8988T (cell line): ENCODE results near the gene SLC39A11.
"Not testable (repeated sequence)": the region's sequence is repeated elsewhere in the genome, so short reads cannot be mapped to it uniquely, and the experiment has no call there.

ENCODE experiments used
- DNase-seq: peaks from one replicate; pipeline ENCODE4 v3.0.0; 2011

Gene SLC39A11

GRCh38 chr17:72726936-72727335, 365.6 kb downstream of the SLC39A11 start:
- DNase-seq: no peak

- DNase-seq: peak; percentile 23
These were observed 366.9 kb downstream of the SLC39A11 start for GRCh38 chr17:72725433-72726068.

- no peak for DNase-seq
These were observed 368.2 kb downstream of the SLC39A11 start for GRCh38 chr17:72724267-72724666.

- no peak for DNase-seq
These were observed 368.8 kb downstream of the SLC39A11 start for GRCh38 chr17:72723711-72724110.

DNA sequence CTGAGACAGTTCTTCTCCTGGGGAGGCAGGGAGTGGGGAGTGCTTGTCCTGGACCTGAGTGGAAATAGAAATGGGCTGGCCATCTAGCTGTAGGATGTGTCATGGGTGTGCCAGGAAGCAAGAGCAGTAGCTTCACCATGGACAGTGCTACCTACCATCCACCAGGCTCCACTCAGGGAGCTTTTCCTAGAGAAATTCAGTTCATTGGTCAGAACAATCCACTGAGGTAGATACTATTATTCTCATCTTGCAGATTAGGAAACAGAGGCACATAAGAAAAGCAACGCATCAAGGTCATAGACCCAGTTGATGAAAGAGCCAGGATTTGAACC, 372.0 kb downstream of the SLC39A11 start:
- DNase-seq: no peak

- DNase-seq: no peak
These were observed 372.7 kb downstream of the SLC39A11 start for GRCh38 chr17:72719578-72720493.

DNA sequence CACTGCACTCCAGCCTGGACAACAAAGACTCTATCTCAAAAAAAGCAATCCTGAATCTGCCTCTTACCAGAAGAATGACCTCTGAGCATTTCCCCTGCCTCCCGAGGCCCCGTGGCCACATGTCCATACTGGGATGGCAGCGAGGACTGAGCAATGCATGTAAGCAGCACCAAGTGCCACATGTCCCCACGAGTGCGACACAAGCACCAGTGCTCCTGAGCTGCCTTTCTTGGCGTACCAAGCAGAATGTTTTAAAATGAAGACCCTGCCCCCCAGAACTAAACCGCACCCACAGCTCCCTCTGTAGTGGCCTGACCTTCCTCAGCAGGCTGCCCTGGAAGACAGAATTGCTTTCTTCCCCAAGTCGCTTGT, 373.3 kb downstream of the SLC39A11 start:
- no peak for DNase-seq

DNA sequence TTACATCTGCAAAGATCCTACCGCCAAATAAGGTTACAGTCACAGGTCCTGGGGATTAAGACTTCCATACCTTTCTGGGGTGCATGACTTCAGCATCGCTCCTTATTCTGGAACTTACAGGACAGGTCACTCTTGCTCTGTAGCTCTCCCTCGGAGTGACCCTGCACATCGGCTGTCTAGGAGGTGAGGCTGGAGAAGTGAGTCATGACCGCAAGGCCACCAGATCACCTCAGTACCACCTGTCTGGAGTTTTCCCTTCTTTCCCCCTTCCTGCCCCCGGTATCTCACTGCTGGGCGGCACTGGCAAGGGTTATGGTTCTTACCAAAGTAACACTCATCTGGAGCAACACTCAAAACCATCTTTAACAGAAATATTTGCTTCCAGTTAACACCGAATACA, 374.8 kb downstream of the SLC39A11 start:
- DNase-seq: no peak

DNA sequence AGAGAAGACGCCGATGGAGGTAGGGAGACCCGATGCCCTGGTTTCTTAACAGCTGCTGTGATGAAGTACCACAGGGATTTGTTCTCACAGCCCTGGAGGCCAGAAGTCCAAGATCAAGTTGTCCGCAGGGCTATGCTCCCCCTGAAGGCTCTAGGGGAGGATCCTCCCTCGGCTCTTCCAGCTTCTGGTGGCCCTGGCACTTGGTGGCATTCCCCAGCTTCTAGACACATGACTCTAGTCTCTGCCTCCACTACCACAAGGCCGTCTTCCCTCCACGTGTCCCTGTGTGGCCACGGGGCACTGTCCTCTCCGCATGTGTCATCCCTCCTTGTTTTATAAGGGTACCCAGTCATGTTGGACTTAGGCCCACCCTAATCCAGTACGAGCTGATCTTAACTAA, 375.2 kb downstream of the SLC39A11 start:
- DNase-seq: no peak

- peak; percentile 28 for DNase-seq
These were observed 376.4 kb downstream of the SLC39A11 start for GRCh38 chr17:72715906-72716572.

DNA sequence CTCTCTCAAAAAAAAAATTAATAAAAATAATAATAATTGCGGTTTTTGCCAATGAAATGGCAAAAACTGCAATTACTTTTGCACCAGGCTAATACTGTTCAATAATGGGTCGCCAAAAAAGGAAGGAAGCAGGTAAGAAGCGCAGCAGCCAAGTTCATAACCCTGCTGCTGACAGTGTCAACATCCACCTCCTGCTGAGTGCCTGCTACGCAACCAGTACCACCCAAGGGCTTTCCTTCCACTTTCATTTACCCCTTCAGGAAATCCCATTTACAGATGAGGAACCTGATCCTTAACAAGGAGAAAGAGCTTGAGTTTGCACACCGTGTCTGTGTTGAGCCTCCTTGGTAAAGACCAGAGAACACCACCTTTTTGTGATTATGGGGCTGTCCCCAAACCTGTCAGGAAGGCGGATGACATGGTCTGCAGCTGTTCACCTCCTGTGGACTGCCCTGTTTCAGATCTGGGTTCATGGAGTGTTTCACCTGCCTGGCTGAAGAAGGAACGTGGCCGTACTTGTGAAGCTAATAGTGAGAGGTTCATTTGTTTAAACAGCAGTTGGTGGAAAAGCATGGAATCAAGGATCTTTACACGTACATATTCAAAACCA, 378.0 kb downstream of the SLC39A11 start:
- no peak for DNase-seq

GRCh38 chr17:72713701-72714100, 378.8 kb downstream of the SLC39A11 start:
- no peak for DNase-seq

DNA sequence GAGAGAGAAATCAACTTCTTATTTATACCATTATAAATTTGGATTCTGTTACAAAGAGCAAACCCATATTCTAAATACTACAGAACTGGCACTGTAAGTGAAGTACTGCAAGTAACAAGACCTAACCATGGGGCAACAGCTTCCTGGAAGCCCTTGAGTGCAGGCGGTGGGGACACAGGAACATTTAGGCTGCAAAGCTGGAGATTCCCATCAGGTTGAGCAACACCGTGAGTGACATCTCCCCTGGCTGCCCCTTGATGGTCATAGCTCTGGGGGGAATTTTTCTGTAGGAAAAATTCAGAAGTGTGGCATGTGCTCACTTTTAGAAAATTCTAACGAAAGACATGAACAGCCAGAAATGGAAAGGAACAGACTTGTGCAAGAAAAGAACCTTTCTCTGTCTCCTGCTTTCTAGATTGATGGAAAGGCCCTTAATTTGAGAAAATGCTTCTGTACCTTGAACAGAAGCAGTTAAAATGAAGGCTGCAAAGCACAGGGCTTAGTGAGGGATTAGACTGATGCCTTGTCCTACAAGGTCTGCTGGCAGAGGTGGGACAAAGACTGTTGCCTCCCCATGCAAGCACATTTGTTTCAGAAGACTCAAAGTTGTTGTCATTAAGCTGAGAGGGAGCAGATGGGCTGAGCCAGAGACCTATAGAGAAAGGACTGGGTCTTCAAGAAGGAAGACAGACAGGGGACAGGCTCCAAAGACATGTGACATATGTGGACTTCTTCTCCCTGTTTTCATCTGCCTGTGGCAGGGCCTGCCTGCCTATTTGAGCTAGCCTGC, 380.8 kb downstream of the SLC39A11 start:
- DNase-seq: no peak

DNA sequence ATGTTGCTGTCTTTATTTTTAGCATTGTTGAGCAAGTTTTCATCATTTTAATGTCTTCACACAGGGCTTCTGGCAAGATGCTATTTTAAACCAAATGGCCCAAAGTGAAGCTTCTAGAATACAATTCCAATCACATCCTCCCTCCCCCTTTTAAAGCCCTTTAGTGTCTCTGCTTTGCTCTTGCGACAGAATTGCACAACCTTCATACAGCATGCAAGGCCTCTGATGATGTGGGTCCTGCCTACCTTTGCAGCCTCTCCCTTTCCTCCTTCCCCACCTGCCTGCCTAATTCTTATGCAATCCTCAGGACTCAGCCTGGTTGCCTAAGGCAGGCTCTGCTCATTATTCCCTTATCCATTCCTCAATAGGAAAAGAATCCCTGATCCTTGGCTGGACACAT, 381.7 kb downstream of the SLC39A11 start:
- no peak for DNase-seq

DNA sequence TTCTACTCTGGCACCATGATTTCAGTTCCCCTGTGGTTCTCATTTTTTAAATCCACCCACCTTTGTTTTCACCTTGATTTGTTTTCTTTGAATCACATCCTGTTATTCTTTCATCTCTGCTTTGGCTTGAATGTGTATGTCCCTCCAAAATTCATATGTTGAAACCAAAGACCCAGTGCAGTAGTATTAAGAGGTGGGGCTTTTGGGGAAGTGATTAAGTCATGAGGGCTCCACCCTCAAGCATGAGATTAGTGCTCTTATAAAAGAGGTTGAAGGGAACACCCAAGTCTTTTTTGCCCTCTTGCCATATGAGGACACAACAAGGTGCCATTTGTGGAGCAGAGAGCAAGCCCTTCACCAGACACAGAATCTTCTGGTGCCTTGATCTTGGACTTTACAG, 382.3 kb downstream of the SLC39A11 start:
- no peak for DNase-seq

- not testable (repeated sequence) for DNase-seq
These were observed 383.8 kb downstream of the SLC39A11 start for GRCh38 chr17:72708682-72709081.

- DNase-seq: no peak
These were observed 384.6 kb downstream of the SLC39A11 start for GRCh38 chr17:72707881-72708280.

GRCh38 chr17:72706396-72706981, 386.0 kb downstream of the SLC39A11 start:
- no peak for DNase-seq

DNA sequence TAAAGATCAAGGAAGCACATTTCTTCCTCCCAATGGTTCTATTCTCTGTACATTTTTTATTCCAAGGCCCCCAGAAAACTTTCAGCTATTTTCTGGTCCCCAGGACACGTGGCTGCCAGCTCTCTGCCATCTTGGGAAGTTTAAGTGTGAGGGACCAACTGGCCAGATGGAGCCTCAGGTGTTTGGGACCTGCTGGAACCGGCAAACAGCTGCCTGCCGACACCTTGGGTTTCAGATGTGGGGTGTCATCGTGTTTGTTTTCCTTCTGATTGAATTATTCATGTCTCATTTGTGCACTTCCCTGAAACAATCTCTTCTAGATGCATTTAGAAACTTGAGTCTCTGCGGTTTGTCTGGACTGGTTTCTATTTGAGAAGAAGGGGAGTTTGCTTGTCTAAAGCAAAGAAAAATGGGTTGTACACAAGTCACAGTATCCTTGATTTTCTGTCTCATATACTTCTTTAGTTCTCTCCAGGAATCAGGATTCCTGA, 386.5 kb downstream of the SLC39A11 start:
- no peak for DNase-seq

- no peak for DNase-seq
These were observed 389.5 kb downstream of the SLC39A11 start for GRCh38 chr17:72702998-72703397.

GRCh38 chr17:72702136-72702735, 390.3 kb downstream of the SLC39A11 start:
- no peak for DNase-seq

DNA sequence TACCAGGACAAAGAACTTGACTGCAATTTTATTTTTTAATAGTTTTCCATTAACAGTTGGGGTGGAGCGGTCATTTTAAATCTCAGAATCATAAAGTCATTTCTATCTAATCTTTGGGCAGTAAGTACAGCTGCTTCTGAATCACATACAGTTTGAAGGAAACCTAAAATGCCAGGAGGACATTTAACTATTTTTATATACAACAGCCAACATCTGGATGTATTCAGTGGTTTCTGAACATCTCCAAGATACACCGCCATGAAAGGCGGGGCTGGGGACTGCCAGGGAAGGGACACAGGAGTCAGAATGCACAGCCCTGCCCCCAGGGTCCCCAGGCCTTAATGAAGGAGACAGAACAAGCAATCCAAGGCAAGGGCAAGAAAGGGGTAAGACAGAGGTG, 392.3 kb downstream of the SLC39A11 start:
- DNase-seq: no peak
